Nephron progenitor cell (in vitro differentiated cells): ENCODE results near the gene CECR2.

Experiments used
- DNase-seq: peaks from one replicate; pipeline ENCODE4 v3.0.0; 2021
- H3K27ac Mint-ChIP-seq: 2 replicates; pipeline ENCODE4 v1.8.0; 2021; ENCODE audit warnings: mild to moderate bottlenecking, moderate library complexity, mixed read lengths
- H3K27me3 Mint-ChIP-seq: 2 replicates; pipeline ENCODE4 v1.8.0; 2021; ENCODE audit warnings: mild to moderate bottlenecking, low read depth, mixed read lengths; ENCODE audit not compliant: poor library complexity
- H3K36me3 Mint-ChIP-seq: 2 replicates; pipeline ENCODE4 v1.8.0; 2021; ENCODE audit warnings: low read depth, mixed read lengths
- H3K4me1 Mint-ChIP-seq: 2 replicates; pipeline ENCODE4 v1.8.0; 2021; ENCODE audit warnings: mixed read lengths
- H3K4me3 Mint-ChIP-seq: 2 replicates; pipeline ENCODE4 v1.8.0; 2021; ENCODE audit warnings: mild to moderate bottlenecking, moderate library complexity, mixed read lengths
- H3K9me3 Mint-ChIP-seq: 2 replicates; pipeline ENCODE4 v1.8.0; 2021; ENCODE audit warnings: mild to moderate bottlenecking, moderate library complexity, mixed read lengths
- TF ChIP-seq, protein P1 (sequence below): fragments of 200-600 bp; sonication (generic); IDR thresholded peaks from 2 replicates; pipeline ENCODE4 v1.5.0; 2021; ENCODE audit warnings: antibody characterized with exemption

The CECR2 gene

DNA sequence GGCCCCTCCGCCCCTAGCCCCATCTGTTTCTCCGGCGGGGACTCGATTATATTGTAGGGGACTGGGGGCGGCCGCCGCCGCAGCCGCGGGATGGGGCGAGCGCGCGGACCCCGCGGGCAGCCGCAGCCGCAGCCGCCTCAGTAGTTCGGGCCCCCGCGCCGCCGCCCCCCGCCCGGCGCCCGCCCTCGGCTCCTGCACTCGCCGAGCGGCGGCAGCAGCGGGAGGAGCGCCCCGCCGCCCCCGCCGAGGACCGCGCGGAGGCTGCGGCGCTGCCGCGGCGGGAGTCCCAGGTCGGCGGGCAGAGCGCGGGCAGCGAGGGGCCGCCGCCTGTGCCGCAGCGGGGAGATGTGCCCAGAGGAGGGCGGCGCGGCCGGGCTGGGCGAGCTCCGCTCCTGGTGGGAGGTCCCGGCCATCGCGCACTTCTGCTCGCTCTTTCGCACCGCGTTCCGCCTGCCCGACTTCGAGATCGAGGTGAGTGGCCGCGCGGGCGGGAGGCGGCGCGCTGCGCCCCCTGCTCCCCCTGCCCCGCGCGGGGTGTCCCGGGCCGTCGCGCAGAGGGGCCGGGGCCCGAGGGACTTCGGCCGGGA, at the start of gene CECR2:
CECR2 (plus strand) TSS at position 22 of the 587 bp plus-strand sequence; CDS start at position 346, 324 bp downstream.
- H3K27me3 Mint-ChIP-seq, result no peaks in the 10 kb centered on the region
- peaks cover 61% of the 10 kb centered on the region for H3K4me1 Mint-ChIP-seq
- no peaks in the 10 kb centered on the region for H3K36me3 Mint-ChIP-seq
- DNase-seq, result peak; percentile 78
- no peaks in the 10 kb centered on the region for H3K9me3 Mint-ChIP-seq
- TF ChIP-seq, protein P1, sequence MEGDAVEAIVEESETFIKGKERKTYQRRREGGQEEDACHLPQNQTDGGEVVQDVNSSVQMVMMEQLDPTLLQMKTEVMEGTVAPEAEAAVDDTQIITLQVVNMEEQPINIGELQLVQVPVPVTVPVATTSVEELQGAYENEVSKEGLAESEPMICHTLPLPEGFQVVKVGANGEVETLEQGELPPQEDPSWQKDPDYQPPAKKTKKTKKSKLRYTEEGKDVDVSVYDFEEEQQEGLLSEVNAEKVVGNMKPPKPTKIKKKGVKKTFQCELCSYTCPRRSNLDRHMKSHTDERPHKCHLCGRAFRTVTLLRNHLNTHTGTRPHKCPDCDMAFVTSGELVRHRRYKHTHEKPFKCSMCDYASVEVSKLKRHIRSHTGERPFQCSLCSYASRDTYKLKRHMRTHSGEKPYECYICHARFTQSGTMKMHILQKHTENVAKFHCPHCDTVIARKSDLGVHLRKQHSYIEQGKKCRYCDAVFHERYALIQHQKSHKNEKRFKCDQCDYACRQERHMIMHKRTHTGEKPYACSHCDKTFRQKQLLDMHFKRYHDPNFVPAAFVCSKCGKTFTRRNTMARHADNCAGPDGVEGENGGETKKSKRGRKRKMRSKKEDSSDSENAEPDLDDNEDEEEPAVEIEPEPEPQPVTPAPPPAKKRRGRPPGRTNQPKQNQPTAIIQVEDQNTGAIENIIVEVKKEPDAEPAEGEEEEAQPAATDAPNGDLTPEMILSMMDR, result no peak
- peak within 1 kb of the TSS; percentile 99 for H3K27ac Mint-ChIP-seq
- H3K4me3 Mint-ChIP-seq, result peak within 1 kb of the TSS; percentile 88

DNA sequence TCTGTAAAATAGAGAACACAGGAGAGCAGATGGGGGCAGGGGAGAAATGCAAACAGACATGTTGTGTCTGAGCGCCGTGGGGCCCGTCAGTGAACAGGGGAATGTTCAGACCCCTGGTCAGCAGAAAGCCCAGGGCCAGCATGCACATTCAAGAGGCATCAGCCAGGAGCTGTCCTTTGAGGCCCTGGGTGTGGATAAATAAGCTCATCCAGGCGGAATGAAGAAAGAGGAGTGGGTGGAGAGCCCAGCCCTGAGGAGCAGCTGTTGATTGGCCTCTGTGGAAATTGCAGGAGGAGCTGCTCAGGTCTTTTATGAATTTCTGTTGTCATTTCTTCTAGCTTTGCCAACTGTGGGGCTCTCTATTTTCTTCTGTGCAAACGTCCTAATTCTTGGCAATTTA, 49.7 kb upstream of the CECR2 start:
- no peaks in the 10 kb centered on the region for H3K9me3 Mint-ChIP-seq
- no peak overlapping the region for H3K27ac Mint-ChIP-seq
- TF ChIP-seq, protein P1, result no peak
- H3K27me3 Mint-ChIP-seq, result peaks cover 7% of the 10 kb centered on the region
- H3K36me3 Mint-ChIP-seq, result no peaks in the 10 kb centered on the region
- no peak for DNase-seq
- no peak overlapping the region for H3K4me3 Mint-ChIP-seq
- H3K4me1 Mint-ChIP-seq, result peaks cover 31% of the 10 kb centered on the region

DNA sequence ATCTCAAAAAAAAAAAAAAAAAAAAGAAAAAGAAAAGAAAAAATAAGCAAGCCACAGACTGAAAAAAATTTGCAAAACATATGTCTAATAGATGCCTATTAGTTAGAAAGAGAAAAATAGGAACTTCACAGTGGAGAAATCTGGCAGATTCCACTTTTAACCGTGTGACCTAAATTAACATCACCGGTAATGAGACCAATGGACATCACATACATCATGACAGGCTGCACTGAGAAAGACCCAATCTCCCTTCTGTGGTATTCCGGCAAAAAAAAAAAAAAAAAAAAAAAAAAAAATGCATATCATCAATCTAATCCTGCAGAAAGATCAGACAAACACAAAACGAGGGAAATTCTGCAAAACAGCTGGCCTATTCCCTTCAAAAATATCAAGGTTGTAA, 46.7 kb upstream of the CECR2 start:
- Mint-ChIP-seq H3K4me1 (peaks cover 19% of the 10 kb centered on the region), H3K9me3 (no peaks in the 10 kb centered on the region), H3K36me3 (no peaks in the 10 kb centered on the region), H3K4me3 (no peak overlapping the region), H3K27me3 (peaks cover 6% of the 10 kb centered on the region), H3K27ac (no peak overlapping the region)
- TF ChIP-seq, protein P1, result no peak
- no peak for DNase-seq

DNA sequence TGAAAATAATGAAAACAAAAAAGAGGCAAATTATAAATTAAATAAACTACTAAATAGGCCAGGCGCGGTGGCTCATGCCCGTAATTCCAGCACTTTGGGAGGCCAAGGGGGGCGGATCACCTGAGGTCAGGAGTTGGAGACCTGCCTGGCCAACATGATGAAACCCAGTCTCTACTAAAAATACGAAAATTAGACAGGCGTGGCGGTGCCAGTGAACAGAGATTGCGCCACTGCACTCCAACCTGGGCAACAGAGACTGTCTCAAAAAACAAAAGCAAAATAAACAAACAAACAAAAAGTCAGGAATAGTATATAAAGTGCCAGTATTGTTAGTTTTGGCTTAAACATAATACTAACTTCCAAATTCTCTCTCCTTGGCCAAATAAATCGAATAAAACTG, 37.6 kb upstream of the CECR2 start:
- Mint-ChIP-seq H3K27me3 (no peaks in the 10 kb centered on the region), H3K4me1 (peaks cover 34% of the 10 kb centered on the region), H3K36me3 (no peaks in the 10 kb centered on the region), H3K27ac (no peak overlapping the region), H3K4me3 (no peak overlapping the region), H3K9me3 (no peaks in the 10 kb centered on the region)
- DNase-seq, result no peak
- TF ChIP-seq, protein P1, result no peak

DNA sequence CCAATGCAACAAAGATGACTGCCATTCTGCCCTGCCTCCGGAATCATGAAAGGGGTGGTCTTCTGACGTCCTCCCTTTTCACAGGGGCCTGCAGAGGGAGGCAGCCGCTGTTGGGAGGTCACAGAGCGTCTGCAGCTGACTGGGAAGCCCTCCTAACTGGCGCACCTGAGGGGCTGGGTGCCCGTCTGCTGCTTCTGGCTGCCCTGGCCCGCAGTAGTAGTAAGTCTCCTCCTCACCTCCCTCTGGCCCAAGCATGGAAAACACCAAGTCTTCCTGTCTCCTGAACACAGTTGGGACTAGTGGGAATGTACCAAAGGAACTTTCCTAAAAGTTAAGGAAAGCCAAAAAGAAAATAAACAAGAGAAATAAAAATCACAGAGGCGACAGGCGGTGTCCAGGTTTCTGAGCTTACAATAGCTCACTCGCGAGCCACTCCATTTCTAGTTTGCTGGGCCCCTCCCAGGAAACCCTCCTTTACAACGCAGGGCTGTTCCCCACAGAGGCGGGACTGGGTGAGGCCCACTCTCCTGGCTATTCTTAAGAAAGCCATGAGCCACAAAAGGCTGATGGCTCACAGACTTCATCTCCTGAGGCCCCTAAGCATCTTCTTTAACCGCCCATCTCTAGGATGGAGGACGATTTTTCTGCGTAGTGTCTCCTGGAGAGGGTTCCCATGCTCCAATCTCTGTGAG, 37.0 kb upstream of the CECR2 start:
- TF ChIP-seq, protein P1, result no peak
- Mint-ChIP-seq H3K4me3 (no peak overlapping the region), H3K27me3 (peaks cover 5% of the 10 kb centered on the region), H3K9me3 (no peaks in the 10 kb centered on the region), H3K4me1 (peaks cover 34% of the 10 kb centered on the region), H3K36me3 (no peaks in the 10 kb centered on the region), H3K27ac (no peak overlapping the region)
- DNase-seq, result no peak

DNA sequence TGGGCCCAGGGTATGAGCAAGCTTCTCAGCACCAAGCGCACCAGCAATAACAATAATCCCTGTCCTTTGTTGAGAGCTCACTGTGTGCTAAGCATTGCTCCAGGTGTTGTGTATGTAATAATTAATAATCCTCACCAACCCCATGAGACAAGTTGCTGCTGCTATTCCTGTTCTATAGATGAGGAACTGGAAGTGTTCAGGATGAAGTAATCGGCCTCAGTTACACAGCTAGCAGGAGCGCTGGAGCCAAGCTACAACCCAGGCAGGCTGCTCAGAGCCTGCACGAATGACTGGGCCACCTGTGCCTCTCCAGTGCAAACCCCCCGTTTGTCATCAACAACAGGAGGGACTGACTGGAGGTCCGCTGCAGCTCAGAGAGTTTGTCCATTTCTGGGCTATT, 35.2 kb upstream of the CECR2 start:
- no peak overlapping the region for H3K27ac Mint-ChIP-seq
- TF ChIP-seq, protein P1, result no peak
- peaks cover 9% of the 10 kb centered on the region for H3K27me3 Mint-ChIP-seq
- no peaks in the 10 kb centered on the region for H3K9me3 Mint-ChIP-seq
- peaks cover 30% of the 10 kb centered on the region for H3K4me1 Mint-ChIP-seq
- no peak for DNase-seq
- H3K4me3 Mint-ChIP-seq, result no peak overlapping the region
- no peaks in the 10 kb centered on the region for H3K36me3 Mint-ChIP-seq
